Measurements from ENCODE around the gene ERCC6. TPM values are rescaled to one million over a fixed set of nuclear protein-coding genes. Genes with fewer than 3 reads are reported as not detected.

Gene ERCC6
- polyA plus RNA-seq, 3 donors, result 16.9 to 18.3 (median 17.9) TPM

- no peak for DNase-seq (ENCODE audit: low read depth in 3 of 3, low spot score in 2 of 3)
These were observed 10.9 kb upstream of the ERCC6 start for GRCh38 chr10:49549640-49550346.

- DNase-seq (ENCODE audit: low read depth in 3 of 3, low spot score in 2 of 3), result no peak
These were observed 4.7 kb upstream of the ERCC6 start for GRCh38 chr10:49543604-49544003.

GRCh38 chr10:49542353-49542752, 3.4 kb upstream of the ERCC6 start:
- no peak for DNase-seq (ENCODE audit: low read depth in 3 of 3, low spot score in 2 of 3)

- DNase-seq (ENCODE audit: low read depth in 3 of 3, low spot score in 2 of 3), result no peak
These were observed 2.8 kb upstream of the ERCC6 start for GRCh38 chr10:49541762-49542161.

GRCh38 chr10:49540056-49540797, 1.3 kb upstream of the ERCC6 start:
- DNase-seq (ENCODE audit: low read depth in 3 of 3, low spot score in 2 of 3), result no peak

- DNase-seq (ENCODE audit: low read depth in 3 of 3, low spot score in 2 of 3), result peak in 2 of 3 donors; percentile 38 to 47
These were observed 482 bp upstream of the ERCC6 start for GRCh38 chr10:49539320-49539885.

GRCh38 chr10:49534670-49535381, 4.1 kb downstream of the ERCC6 start:
- DNase-seq (ENCODE audit: low read depth in 3 of 3, low spot score in 2 of 3), result no peak

DNA sequence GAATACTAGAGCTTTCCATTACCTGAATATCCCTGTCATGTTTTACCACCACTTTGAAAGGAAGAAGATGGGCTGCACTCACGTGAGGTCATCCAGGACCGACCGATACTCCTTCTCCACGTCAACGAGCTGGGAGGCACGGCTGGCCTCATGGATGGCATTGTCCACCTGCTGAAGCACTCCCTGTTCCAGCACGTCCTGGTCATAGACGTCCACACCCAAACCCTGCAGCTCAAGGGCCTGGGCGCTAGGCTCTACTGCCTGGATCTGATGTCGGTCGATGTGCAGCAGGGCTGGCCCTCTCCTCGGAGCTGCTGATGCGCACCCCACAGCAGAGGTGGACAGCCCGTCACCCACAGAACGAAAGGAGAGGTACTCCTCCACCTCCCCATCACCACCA, 6.5 kb downstream of the ERCC6 start:
- DNase-seq (ENCODE audit: low read depth in 3 of 3, low spot score in 2 of 3), result no peak

- DNase-seq (ENCODE audit: low read depth in 3 of 3, low spot score in 2 of 3), result no peak
These were observed 9.9 kb downstream of the ERCC6 start for GRCh38 chr10:49528977-49529506.

DNA sequence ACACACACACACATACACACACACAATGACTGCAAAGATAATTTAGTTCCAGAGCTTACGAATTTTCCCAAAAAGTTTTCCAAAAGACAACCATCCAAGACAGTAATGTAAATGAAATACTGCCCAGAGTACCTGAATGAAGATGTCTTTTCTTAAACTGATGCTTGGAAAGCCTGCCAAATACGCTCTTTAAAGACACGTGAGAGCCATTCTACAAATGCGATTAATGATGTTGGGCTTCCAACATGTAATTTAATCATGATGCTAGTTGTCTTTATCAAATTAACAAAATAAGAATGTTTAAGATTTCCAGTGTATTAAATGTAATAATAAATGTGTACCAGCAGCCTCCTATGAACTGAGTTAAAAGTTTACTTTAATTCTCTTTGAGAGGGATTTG, 11.1 kb downstream of the ERCC6 start:
- no peak for DNase-seq (ENCODE audit: low read depth in 3 of 3, low spot score in 2 of 3)

DNA sequence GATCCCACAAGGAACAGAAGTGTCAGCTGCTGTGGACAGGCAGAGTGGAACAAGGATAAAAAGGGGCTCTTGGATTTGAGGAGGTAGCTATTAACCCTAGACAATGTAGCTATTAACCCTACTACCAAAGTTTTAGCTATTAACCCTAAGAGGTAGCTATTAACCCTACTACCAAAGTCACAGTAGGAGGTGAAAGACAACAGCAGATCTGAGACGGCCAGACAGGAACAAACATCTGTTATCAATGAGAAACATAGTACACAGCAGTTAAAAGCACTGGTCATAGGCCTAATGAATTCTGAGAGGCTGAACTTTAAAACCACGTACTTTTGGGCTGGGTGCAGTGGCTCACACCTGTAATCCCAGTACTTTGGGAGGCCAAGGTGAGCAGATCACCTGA, 11.9 kb downstream of the ERCC6 start:
- DNase-seq (ENCODE audit: low read depth in 3 of 3, low spot score in 2 of 3), result no peak

GRCh38 chr10:49526619-49527018, 12.3 kb downstream of the ERCC6 start:
- DNase-seq (ENCODE audit: low read depth in 3 of 3, low spot score in 2 of 3), result no peak

GRCh38 chr10:49524496-49524895, 14.4 kb downstream of the ERCC6 start:
- no peak for DNase-seq (ENCODE audit: low read depth in 3 of 3, low spot score in 2 of 3)

DNA sequence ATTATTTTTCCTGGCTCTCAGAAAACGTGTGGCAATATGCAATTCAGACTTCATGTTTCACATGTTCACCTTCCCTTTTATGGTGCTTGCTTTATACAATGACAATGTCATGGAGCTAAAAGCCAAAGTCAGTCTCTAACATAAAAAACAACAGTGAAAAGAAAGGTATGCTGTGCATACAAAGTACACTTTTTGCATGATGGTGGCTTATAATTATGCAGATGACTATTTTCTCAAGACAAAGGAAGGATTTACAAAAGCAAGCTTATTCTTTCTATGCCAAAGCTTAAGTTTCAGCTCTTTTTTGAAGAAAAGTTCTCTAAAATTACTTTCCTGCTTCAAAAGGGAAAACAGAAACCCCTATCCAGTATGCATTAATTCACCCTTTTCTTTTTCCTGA, 15.6 kb downstream of the ERCC6 start:
- no peak for DNase-seq (ENCODE audit: low read depth in 3 of 3, low spot score in 2 of 3)

DNA sequence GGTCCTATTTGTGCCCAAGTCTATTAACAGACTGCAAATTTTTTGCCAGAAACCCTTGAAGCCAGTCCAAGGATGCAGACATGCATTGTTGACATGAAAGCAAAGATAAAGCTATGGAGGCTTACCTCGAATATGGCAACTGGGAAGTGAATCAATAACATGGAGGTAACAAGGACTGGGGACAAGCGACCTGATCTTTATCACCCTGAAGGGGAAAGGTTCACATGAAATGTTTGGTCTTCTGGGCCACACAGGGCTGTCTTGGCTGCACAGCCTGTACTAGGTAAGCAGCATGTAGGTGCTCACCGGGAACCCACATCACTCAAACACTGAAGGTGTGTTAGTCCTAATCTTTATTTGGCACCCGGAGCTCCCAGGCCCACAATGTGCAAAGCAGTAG, 17.9 kb downstream of the ERCC6 start:
- no peak for DNase-seq (ENCODE audit: low read depth in 3 of 3, low spot score in 2 of 3)

DNA sequence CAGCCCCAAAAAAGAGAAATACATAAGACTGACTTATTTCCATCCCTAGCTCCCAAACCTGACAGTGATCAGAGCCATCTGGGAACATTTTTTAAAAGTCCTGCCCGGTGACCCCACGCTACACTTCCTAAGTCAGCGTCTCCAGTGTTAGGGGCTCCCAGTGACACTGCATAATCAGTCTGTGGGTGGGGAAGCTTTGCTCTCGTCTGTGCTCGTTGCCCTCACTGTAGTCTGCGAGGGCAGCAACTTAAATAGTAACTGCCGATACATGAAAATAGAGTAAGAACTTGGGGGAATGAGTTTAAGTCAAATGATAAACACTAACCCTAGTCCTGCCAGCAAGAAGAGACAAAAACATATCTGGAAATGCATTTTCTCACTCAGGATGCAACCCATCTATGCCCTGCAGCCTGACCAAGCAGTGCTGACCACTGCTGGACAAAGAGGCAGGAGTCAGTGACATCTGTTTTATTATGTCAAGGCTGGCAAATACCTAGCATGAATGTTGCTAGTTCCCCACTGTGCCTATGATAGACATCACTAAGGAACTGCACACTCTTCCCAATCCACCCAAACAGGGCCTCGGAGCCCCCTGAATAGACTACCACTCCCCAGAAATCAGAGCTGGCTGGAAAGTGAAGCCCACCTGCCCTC, 18.7 kb downstream of the ERCC6 start:
- DNase-seq (ENCODE audit: low read depth in 3 of 3, low spot score in 2 of 3), result no peak

DNA sequence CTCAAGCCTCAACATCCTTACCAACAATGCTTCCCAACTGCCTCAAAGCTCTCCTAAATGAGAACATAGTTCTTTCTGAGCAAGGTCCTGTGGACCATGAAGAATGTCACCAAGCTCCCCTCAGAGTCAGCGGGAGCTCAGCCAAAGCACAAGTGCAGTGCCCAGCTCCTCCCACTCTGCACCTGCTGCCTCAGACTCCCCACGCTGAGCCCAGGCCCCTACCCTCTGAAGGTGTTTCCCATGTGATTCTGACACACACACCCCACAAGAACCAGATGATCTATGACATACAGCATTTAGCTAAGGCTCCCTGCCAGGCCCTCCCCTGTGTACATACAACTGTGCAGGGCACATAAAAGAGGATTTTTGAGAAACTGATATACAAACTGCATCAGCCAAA, 19.2 kb downstream of the ERCC6 start:
- DNase-seq (ENCODE audit: low read depth in 3 of 3, low spot score in 2 of 3), result no peak

GRCh38 chr10:49518982-49519578, 19.8 kb downstream of the ERCC6 start:
- DNase-seq (ENCODE audit: low read depth in 3 of 3, low spot score in 2 of 3), result no peak

- DNase-seq (ENCODE audit: low read depth in 3 of 3, low spot score in 2 of 3), result no peak
These were observed 20.4 kb downstream of the ERCC6 start for GRCh38 chr10:49518566-49518965.
